Panc1 (cell line): ENCODE measurements around the gene GNG14. TPM values are rescaled to one million over a fixed set of nuclear protein-coding genes. Genes with fewer than 3 reads are reported as not detected.

ENCODE experiments used
- ATAC-seq: fragments of 200-7000 bp; cut with Tn5 transposase; 2 replicates; pipeline ENCODE4 v1.9.1; 2020; ENCODE audit warnings: mild to moderate bottlenecking, moderate library complexity
- BruUV-seq: library from RNA; stranded (reverse); fragments of 400-500 nt; replicated peaks from 2 replicates; lab custom pipeline; 2021; lab: Mats Ljungman, UMichigan
- CTCF ChIA-PET: fragments of 300-600 bp; sonication (Branson Sonifier 250); formaldehyde crosslinking; loops from one replicate; lab custom pipeline; 2022; ENCODE audit warnings: antibody characterized with exemption; lab: Charles Lee
- POLR2A ChIA-PET: fragments of 300-600 bp; sonication (Branson Sonifier 250); formaldehyde crosslinking; loops from one replicate; lab custom pipeline; 2022; ENCODE audit warnings: antibody characterized with exemption; lab: Charles Lee
- DNase-seq: peaks from one replicate; pipeline ENCODE4 v3.0.0-alpha.2; 2010; ENCODE audit warnings: low read depth, low spot score
- H3K27ac ChIP-seq: 2 replicates; pipeline ENCODE4 v1.5.1; 2011; ENCODE audit warnings: mild to moderate bottlenecking, low read length, inconsistent platforms
- H3K27me3 ChIP-seq: fragments of 200-500 bp; sonication (Bioruptor generic); 2 replicates; pipeline ENCODE4 v1.6.0; 2014; ENCODE audit warnings: low read length, inconsistent platforms; ENCODE audit not compliant: control insufficient read depth, insufficient read depth
- H3K36me3 ChIP-seq: fragments of 200-500 bp; sonication (Bioruptor generic); 2 replicates; pipeline ENCODE4 v1.5.1; 2014; ENCODE audit warnings: inconsistent platforms, mild to moderate bottlenecking, low read length, moderate library complexity; ENCODE audit not compliant: control insufficient read depth, insufficient read depth
- H3K4me1 ChIP-seq: 2 replicates; pipeline ENCODE4 v1.5.1; 2011; ENCODE audit warnings: inconsistent platforms, mild to moderate bottlenecking, low read length, moderate library complexity; ENCODE audit not compliant: control insufficient read depth, insufficient read depth
- H3K4me3 ChIP-seq, 2 experiments: 2 replicates each; pipeline ENCODE4 v1.5.1; 2011 to 2012; ENCODE audit warnings: low read depth in 2 of 2, low read length in 2 of 2, mild to moderate bottlenecking in 2 of 2, inconsistent platforms in 1 of 2, moderate library complexity in 1 of 2
- H3K9me3 ChIP-seq: fragments of 200-500 bp; sonication (Bioruptor generic); 2 replicates; pipeline ENCODE4 v1.5.1; 2014; ENCODE audit warnings: low read depth, mild to moderate bottlenecking, inconsistent platforms, low read length, moderate library complexity; ENCODE audit not compliant: control insufficient read depth, insufficient read depth
- POLR2AphosphoS5 ChIP-seq: IDR thresholded peaks from 2 replicates; pipeline ENCODE4 v1.6.1; 2012; ENCODE audit warnings: mild to moderate bottlenecking, low read depth, low read length, moderate library complexity
- SIN3A ChIP-seq: IDR thresholded peaks from 2 replicates; pipeline ENCODE4 v1.6.1; 2012; ENCODE audit warnings: low read depth, mild to moderate bottlenecking, low read length, moderate library complexity, borderline replicate concordance; ENCODE audit not compliant: insufficient read depth
- TCF7L2 ChIP-seq: IDR thresholded peaks from 2 replicates; pipeline ENCODE4 v1.6.1; 2011; ENCODE audit warnings: mild to moderate bottlenecking, low read depth, low read length, inconsistent platforms
- in situ Hi-C: cut with HindIII; loops from 2 replicates; pipeline ENCODE4 v1.10.0; 2016; ENCODE audit warnings: low sequenced_read_pairs, low pct_unique_long_range_greater_than_20kb
- intact Hi-C: fragments of 100-400 bp; cut with micrococcal nuclease; formaldehyde crosslinking; loops from one replicate; pipeline ENCODE4 v1.10.0; 2022; ENCODE audit not compliant: unreplicated experiment
- total RNA-seq: library from RNA; stranded (reverse); gene quantifications from one replicate; pipeline ENCODE4 v1.2.1, GENCODE V29; 2021; ENCODE audit not compliant: unreplicated experiment
- TF ChIP-seq, protein P1 (sequence below): fragments of 450-650 bp; IDR thresholded peaks from 2 replicates; pipeline ENCODE4 v1.5.1; 2017; ENCODE audit warnings: mild to moderate bottlenecking
- TF ChIP-seq, protein P2 (sequence below), 2 experiments: IDR thresholded peaks; 2 replicates each; pipeline ENCODE4 v1.6.1; 2011 to 2012; ENCODE audit warnings: low read depth in 2 of 2, control low read depth in 1 of 2, low read length in 1 of 2, mild to moderate bottlenecking in 1 of 2, moderate library complexity in 1 of 2; ENCODE audit not compliant: insufficient read depth in 1 of 2

GNG14 gene
- total RNA-seq, 1 experiment from 2014 or later: not detected

DNA sequence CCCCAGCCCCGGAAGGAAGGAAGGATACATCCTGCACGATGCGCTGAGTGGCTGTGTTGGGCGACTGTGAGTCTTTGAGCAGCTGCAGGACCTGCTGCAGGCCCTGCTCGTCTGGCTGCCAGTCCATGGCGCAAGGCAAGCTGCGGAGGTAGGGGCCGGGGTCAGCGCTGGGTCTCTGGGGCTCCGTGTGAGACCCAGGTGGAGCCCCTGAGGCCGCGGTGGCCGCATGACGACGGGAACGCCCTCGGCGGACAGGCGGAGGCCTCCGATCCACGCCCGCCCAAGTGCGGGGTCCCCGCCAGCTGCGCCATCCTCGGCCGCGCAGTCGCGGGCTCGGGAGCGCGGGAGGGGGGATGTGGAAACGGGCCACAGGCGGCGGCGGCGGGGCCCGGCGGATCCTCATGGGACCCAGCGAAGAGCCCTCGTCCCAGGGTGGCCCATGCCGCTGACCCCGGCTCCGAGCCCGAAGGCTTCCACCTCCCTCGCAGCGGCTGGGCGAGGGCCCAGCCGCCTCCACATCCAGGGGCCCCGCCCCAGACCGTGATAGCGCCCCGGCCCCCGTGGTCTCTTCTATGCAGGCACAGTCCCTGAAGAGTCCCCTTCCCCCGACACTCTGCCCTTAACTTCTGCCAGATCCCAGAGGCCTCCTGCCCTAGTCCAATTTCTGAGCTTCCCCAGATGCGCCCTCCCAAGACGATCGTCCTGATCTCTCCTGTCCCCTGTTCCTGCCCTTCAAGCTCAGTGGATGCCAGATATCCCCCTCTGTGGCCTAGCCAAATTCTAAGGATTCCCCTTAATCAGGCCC, 33.3 kb downstream of the GNG14 start:
- Histone ChIP-seq H3K4me3 (peak overlapping the region; percentile 83 to 96), H3K27me3 (no peaks in the 10 kb centered on the region), H3K9me3 (no peaks in the 10 kb centered on the region), H3K4me1 (peaks cover 5% of the 10 kb centered on the region), H3K27ac (peak overlapping the region; percentile 98), H3K36me3 (peaks cover 3% of the 10 kb centered on the region)
- in situ Hi-C loops (no loop called here), intact Hi-C loops (no loop called here)
- POLR2A ChIA-PET: interaction anchor here (0.6 kb wide), 1 partner anchor 82 kb away, joined by 3 read pairs; no protein-coding TSS in a partner anchor
- CTCF ChIA-PET: interaction anchor here (0.9 kb wide), 1 partner anchor 39 kb away, joined by 3 read pairs; no protein-coding TSS in a partner anchor
- BruUV-seq: no TSS peak
- DNase-seq: no peak
- ATAC-seq: peak; percentile 11; the same call in 1 of the 2 replicates
- TF ChIP-seq, protein P1, sequence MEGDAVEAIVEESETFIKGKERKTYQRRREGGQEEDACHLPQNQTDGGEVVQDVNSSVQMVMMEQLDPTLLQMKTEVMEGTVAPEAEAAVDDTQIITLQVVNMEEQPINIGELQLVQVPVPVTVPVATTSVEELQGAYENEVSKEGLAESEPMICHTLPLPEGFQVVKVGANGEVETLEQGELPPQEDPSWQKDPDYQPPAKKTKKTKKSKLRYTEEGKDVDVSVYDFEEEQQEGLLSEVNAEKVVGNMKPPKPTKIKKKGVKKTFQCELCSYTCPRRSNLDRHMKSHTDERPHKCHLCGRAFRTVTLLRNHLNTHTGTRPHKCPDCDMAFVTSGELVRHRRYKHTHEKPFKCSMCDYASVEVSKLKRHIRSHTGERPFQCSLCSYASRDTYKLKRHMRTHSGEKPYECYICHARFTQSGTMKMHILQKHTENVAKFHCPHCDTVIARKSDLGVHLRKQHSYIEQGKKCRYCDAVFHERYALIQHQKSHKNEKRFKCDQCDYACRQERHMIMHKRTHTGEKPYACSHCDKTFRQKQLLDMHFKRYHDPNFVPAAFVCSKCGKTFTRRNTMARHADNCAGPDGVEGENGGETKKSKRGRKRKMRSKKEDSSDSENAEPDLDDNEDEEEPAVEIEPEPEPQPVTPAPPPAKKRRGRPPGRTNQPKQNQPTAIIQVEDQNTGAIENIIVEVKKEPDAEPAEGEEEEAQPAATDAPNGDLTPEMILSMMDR: no peak
- TF ChIP-seq, protein P2, sequence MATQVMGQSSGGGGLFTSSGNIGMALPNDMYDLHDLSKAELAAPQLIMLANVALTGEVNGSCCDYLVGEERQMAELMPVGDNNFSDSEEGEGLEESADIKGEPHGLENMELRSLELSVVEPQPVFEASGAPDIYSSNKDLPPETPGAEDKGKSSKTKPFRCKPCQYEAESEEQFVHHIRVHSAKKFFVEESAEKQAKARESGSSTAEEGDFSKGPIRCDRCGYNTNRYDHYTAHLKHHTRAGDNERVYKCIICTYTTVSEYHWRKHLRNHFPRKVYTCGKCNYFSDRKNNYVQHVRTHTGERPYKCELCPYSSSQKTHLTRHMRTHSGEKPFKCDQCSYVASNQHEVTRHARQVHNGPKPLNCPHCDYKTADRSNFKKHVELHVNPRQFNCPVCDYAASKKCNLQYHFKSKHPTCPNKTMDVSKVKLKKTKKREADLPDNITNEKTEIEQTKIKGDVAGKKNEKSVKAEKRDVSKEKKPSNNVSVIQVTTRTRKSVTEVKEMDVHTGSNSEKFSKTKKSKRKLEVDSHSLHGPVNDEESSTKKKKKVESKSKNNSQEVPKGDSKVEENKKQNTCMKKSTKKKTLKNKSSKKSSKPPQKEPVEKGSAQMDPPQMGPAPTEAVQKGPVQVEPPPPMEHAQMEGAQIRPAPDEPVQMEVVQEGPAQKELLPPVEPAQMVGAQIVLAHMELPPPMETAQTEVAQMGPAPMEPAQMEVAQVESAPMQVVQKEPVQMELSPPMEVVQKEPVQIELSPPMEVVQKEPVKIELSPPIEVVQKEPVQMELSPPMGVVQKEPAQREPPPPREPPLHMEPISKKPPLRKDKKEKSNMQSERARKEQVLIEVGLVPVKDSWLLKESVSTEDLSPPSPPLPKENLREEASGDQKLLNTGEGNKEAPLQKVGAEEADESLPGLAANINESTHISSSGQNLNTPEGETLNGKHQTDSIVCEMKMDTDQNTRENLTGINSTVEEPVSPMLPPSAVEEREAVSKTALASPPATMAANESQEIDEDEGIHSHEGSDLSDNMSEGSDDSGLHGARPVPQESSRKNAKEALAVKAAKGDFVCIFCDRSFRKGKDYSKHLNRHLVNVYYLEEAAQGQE (IDR thresholded peaks at IDR 0.05; ENCODE audit: insufficient read depth in 1 of 2, low read depth in 2 of 2, low read length in 1 of 2): no peak
- no peak for TF ChIP-seq SIN3A
- no peak; the same call in 1 of the 2 replicates for TF ChIP-seq POLR2AphosphoS5
- TF ChIP-seq TCF7L2: no peak

DNA sequence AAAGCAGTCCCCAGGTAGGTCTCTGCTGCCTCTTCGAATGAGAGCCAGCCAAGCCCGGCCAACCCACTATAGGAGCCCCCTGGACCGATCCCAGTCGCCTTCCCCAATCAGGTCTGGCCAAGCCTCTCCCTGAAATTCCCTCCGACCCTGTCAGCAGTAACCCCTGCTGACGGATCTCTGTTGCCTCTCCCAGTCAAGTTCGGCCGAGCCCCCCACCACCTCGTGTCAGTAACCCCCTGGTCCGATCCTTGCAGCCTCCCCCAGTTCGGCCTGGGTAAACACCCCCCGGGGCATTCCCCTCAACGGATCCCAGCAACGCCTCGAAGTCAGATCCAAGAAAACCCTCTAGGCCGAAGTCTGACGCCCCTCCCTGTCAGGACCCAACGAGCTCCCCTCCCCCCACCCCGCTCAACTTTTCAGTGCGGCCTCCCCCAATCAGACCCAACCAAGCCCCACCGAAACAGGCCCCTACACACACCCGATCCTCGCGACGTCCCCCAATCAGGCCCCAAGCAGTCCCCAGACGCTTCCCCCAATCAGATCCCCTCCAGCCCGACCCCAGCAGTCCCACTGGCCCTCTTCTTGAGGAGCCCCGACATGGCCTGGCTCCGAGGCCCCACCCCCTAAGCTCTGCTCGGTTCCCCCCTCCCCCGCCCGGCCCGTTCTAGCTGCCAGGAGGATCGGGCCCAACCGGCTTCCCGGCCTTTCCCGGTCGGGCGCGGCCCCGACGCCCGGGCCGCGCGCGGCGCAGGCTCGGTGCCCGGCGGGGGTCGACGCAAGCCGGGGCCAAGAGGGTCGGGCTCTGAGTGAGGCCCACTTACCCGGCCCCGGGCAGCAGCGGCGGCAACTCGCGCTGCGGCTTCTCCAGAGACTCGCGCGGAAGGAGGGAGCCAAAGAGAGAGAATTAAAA, 34.1 kb downstream of the GNG14 start:
- Histone ChIP-seq H3K4me1 (peaks cover 5% of the 10 kb centered on the region), H3K27me3 (no peaks in the 10 kb centered on the region), H3K4me3 (peak overlapping the region; percentile 83 to 96), H3K27ac (peak overlapping the region; percentile 98), H3K36me3 (peaks cover 3% of the 10 kb centered on the region), H3K9me3 (no peaks in the 10 kb centered on the region)
- DNase-seq (no peak), ATAC-seq (peak; percentile 49)
- intact Hi-C loops: no loop called here
- TSS peak; percentile 34 for BruUV-seq
- TF ChIP-seq, protein P2 (IDR thresholded peaks at IDR 0.05; ENCODE audit: insufficient read depth in 1 of 2, low read depth in 2 of 2, low read length in 1 of 2): no peak
- TF ChIP-seq, protein P1: no peak
- TF ChIP-seq TCF7L2 (no peak), SIN3A (no peak; the same call in 1 of the 2 replicates), POLR2AphosphoS5 (no peak; the same call in 1 of the 2 replicates)
- CTCF ChIA-PET: interaction anchor here (0.9 kb wide), 1 partner anchor 38 kb away, joined by 3 read pairs; no protein-coding TSS in a partner anchor
- in situ Hi-C loops: no loop called here
- POLR2A ChIA-PET: interaction anchor here (0.6 to 1.4 kb wide), 2 partner anchors 15 to 81 kb away, joined by 3 to 4 read pairs; partner anchors contain the start of gene GET3
